DMS114 treated with DMSO at 0.1 percent for 48 hours (cell line): ENCODE results near the gene SIRT2.
"Not testable (repeated sequence)": the region's sequence is repeated elsewhere in the genome, so short reads cannot be mapped to it uniquely, and the experiment has no call there.

Experiments used
- DNase-seq: peaks from one replicate; lab custom pipeline; 2025; ENCODE audit not compliant: unreplicated experiment; lab: John Stamatoyannopoulos, UW

SIRT2 gene

DNA sequence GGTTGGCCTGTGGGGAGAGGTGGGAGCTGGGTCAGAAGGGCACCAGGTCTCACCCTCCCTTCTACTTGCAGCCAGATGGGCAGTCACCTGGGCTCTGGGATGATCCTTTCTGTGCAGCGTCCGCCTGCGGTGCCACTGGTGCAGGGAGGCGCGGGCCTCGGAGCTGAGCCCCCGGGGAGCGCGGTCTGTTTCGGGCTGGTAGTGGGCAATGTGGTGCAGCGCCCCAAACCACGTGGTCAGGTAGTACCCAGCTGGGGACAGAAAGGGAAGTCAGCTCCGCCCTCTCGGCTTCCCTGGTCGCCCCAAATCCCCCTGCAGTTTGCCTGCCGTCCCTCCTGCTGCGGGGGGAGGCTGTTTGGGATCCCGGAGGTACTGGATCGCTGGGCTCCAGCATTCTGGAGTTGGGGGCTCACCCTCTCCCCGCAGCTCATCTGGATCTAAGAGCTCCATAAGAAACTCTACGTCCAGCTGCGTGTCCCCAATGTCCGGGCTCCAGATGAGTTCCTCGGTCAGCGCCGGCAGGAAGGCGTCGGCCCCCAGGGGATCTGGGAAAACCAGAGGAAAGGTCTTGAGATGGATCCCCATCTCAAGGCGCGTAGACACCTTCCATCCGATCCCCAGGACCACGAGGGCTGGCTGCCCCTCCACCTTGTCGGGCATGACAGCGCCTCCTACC is 30.1 kb downstream of the SIRT2 start:
- no peak for DNase-seq

DNA sequence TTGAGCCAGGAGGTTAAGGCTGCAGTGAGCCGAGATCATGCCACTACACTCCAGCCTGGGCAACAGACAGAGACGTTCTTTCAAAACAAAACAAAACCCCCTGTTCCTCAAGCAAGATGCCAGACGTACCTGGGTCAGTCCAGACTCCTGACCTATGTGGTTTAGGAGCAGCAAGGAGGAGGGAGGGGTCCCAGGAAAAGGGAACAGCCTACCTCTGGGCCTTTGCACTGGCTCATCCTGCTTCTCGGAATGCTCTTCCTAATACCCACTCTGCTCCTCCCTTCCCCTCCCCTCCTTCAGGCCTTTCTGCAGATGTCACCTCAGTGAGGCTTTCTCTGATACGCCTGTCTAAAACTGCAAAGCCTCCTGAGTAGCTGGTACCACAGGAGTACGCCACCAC is 30.9 kb downstream of the SIRT2 start:
- DNase-seq: no peak

DNA sequence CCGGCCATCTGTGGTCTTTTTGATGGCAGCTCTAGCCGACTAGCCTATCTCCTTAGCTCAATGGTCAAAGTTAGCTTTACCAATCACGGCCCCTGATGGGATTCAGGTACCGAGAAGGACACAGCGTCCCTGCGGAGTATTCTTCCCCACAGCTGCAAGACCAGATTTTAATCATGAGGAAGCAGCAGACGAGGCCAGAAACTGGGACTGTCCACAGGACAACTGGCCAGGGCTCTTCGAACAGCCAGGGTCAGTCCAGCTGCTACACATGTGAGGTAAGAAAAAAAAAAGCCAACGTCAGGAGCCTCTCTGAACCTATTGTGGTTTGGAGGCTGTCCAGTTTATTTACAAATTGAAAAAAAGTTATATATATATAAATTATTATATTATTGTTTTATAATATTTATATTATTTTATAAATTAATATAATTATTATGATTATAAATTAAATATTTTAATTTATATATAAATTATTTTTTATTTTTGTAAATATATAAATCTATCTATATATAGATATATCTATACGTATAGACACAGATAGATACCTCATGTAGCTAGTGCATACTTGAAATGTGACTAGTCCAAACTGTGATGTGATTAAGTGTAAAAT is 32.1 kb downstream of the SIRT2 start:
- DNase-seq: no peak

DNA sequence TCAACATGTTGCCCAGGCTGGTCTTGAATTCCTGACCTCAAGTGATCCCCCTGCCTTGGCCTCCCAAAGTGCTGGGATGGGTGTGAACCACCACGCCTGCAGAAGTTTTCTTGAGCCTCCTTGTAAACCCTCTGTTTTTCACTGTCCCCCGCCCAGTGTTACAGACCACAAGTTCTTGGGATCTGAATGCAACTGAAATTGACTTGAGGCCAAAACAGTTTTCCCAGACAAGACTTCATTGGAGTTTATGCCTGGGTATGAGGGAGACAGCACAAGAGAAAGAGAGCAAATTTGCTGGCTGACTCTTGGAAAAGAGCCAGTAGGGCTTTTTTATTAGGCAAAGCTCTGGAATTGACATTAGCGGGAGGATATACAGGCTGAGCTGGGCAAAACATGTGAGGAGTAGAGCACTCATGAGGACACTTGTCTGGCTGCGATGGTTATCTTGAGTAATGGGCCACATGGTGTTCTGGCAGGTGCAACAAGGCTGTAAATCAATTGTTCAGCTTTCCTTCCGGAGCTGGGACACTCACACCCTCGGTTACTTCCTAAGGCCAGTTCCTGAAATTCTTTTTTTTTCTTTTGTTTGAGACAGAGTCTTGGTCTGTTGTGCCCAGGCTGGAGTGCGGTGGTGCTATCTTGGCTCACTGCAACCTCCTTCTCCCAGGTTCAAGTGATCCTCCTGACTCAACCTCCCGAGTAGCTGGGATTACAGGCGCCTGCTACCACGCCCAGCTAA is 36.9 kb downstream of the SIRT2 start:
- no peak for DNase-seq

DNA sequence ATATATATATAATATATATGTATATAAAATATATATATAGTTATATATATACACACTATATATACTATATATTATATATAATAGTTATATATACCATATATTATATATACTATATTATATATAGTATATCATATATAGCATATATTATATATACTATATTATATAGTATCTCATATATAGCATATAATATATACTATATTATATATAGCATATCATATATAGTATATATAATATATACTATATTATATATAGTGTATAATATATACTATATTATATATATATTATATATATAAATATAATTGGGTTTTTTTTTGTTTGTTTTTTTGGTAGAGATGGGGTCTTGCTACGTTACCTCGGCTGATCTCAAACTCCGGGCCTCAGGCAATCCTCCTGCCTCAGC is 38.0 kb downstream of the SIRT2 start:
- no peak for DNase-seq

DNA sequence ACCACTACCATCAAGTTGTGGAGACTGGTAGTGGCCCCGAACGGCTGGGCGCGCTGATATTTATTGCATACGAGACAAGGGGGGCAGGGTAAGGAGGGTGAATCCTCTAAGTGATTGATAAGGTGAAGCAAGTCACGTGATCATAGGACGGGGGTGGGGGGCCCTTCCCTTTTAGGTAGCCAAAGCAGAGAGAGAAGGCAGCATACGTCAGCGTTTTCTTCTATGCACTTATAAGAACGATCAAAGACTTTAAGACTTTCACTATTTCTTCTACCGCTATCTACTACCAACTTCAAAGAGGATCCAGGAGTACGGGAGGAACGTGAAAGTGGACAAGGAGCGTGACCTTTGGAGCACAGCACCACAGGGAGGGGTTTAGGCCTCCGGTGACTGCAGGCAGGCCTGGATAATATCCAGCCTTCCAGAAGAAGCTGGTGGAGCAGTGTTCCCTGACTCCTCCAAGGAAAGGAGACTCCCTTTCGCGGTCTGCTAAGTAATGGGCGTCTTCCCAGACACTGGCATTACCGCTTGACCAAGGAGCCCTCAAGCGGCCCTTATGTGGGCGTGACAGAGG is 39.7 kb downstream of the SIRT2 start:
- DNase-seq: not testable (repeated sequence)

DNA sequence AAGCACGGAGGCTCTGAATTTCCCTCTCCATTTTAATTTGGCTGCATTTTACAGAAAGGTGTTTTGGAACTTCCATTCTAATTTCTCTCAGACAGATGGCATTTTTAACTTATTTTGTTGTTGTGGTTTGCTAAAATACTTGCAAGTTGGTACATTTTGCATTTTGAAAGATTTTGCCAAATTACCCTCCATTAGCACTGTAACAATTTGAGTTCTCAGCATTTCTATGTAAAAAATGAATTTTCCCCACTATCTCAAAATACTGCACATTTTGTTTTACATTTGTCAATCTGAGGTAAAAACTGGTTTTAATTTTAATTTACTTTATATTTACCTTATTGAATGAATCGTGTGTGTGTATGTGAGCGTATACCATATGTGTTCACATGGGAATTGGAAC is 42.6 kb downstream of the SIRT2 start:
- DNase-seq: no peak

DNA sequence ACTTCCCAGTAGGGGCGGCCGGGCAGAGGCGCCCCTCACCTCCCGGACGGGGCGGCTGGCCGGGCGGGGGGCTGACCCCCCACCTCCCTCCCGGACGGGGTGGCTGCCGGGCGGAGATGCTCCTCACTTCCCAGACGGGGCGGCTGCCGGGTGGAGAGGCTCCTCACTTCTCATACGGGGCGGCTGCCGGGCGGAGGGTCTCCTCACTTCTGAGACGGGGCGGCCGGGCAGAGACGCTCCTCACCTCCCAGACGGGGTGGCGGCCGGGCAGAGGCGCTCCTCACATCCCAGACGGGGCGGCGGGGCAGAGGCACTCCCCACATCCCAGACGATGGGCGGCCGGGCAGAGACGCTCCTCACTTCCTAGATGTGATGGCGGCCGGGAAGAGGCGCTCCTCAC is 43.7 kb downstream of the SIRT2 start:
- DNase-seq: not testable (repeated sequence)

DNA sequence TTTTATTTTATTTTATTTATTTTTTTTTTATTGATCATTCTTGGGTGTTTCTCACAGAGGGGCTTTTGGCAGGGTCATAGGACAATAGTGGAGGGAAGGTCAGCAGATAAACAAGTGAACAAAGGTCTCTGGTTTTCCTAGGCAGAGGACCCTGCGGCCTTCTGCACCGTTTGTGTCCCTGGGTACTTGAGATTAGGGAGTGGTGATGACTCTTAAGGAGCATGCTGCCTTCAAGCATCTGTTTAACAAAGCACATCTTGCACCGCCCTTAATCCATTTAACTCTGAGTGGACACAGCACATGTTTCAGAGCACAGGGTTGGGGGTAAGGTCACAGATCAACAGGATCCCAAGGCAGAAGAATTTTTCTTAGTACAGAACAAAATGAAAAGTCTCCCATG is 44.5 kb downstream of the SIRT2 start:
- DNase-seq: not testable (repeated sequence)

DNA sequence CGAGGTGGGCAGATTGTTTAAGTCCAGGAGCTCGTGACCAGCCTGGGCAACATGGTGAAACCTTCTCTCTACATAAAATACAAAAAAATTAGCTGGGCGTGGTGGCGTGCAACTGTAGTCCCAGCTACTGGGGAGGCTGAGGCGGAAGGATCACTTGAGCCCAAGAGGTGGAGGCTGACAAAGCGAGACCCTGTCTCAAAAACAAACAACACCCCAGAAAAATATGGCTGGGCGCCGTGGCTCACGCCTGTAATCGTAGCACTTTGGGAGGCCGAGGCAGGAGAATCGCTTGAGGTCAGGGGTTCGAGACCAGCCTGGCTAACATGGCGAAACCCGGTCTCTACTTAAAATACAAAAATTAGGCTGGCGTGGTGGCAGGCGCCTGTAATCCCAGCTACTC is 46.2 kb downstream of the SIRT2 start:
- DNase-seq: no peak

DNA sequence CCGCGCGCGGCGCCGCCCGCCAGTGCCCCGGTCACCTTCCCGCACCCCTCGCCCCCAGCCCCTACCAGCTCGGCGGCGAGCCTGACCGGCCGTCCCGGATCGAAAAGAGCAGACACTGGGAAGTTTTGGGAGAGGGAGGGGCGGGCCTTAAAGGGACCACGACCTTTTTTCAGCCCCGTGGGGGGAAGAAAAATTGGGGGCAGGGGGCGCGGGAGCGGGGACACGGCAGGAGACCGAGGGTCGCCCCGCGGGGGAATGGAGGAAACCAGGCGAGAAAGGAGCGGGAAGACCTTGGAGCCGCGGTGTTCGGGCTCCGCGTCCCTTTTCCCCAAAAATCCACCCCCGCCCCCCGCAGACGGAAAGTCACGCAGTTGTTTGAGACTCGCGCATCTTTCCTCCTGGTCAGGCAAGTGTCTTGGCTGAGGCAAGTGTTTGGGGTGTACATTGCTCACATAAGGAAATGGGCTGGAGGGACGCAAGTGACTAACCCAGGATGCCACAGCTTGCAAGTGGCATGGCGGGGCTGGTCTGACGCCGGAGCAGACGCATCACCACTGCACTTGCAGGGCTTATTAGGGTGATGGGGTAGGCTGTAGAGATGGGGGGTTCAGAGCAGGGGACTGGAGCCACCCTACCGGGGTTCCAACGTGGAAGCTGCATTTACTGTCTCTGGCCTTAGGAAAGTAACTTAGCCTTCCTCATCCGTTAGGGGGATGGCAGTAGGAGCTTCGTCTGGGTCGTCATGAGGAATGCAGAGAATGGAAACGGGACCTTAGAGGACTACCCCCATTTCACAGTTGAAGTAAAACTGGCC is 47.0 kb downstream of the SIRT2 start:
- peak; percentile 65 for DNase-seq

DNA sequence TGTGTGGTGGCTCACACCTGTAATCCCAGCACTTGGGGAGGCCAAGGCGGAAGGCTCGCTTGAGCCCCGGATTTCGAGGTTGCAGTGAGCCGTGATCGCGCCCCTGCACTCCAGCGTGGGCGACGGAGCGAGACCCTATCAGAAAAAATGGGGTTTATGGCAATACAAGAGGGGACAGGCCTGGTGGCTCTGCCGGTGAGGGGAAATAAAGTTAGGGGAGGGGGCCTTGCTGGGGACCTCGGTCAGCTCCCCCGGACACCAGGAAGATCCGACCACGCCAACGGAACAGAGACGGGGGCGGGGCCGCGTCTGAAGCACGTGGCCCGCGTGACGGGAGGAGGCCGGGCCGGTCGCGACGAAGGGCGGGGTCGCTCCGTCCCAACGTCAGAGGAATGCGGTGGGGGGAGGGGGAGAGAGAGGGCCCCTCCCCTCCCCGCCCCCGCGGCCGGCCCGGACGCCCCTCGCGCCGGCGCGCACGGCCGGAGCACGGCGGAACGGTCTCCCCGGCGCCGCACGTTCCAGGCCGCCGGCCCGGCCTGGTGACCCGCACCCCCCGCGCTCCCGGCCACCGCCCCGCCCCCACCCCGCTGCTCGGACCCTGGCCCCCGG is 47.7 kb downstream of the SIRT2 start:
- peak; percentile 84 for DNase-seq

DNA sequence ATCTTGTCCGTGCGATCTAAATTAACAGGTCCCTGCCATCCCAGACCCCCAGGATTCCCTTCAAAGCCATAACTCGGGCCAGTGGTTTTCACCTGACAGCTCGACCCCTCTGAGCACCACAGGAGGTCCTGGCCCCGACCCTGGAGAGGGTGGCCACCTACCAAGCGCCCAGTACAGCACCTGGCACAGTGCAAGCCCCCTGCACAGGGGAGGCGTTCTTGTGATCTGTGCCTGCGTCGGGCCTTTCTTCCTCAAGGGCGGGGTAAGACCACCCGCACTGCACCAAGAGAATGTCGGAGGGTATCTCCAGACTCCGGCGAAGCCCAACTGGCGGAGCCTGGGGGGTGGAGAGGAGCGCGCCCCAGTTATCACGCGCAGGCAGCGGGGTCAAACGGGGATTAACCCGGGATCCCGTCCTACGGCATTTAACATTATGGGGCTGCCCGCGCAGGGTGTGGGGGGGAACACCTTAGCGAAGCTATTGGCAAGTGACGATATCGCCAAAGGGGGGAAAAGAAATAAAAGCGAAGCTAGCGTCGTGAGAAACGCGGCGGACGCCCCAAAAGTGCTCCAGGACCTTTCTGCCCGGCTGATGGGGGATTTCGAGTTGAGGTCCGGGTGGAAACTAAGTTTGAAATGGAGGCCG is 48.3 kb downstream of the SIRT2 start:
- DNase-seq: no peak

DNA sequence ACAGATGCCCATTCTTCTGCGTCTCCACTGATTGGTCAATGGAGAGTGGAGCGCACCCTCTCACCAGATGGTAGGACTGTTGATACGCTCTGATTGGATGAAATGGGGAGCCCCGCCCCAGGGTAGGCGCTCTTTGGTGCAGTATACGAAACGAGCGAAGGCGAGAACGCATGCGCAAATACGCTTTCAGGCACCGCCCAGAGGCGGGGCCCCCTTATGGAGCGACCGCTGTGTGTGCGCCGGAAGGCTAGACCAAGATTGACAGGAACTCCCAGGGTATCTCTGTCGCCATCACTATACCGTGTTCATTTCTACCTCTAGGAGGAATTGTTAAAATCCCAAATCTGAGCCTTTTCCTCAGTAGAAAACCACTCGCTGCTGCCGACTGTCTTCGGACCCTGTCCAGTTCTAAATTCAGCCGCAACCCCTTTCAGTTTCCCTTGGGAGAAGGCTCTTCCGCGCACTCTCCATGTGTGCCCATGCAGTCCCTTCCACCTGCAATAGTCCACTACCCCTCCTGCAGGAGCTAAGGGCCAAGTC is 48.9 kb downstream of the SIRT2 start:
- no peak for DNase-seq

DNA sequence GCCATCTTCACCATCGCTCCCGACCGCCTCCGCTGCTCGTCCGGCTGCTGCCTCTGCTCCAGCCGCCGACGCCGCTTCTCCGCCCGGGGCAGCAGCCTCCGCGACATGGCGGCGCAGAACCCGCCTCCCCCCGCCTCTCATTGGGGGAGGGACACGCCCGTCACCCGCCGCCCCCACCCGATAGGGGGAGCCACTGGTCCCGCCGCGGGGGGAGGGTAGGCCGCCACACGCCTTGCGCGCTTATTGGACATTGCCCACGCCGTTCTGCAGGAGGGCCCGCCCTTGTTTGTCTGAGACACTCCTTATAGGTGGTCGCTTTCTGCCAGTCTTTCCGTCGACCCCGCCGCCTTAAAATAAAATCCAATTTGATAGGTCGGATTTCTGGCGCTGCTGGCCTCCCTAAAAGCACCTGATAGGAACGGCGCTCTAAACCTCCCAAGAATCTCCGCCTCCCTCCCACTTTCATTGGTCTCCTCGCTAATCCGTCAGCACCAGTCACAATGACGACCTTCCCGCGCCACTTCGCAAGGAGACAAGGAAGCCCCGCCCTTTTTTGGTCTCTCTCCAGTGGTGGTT is 49.5 kb downstream of the SIRT2 start, which contains the start of gene HNRNPL:
Gene HNRNPL (minus strand): TSS at position 127 of the 576 bp plus-strand sequence. CDS start 20 bp downstream, at position 107.
- peak; percentile 100 for DNase-seq

DNA sequence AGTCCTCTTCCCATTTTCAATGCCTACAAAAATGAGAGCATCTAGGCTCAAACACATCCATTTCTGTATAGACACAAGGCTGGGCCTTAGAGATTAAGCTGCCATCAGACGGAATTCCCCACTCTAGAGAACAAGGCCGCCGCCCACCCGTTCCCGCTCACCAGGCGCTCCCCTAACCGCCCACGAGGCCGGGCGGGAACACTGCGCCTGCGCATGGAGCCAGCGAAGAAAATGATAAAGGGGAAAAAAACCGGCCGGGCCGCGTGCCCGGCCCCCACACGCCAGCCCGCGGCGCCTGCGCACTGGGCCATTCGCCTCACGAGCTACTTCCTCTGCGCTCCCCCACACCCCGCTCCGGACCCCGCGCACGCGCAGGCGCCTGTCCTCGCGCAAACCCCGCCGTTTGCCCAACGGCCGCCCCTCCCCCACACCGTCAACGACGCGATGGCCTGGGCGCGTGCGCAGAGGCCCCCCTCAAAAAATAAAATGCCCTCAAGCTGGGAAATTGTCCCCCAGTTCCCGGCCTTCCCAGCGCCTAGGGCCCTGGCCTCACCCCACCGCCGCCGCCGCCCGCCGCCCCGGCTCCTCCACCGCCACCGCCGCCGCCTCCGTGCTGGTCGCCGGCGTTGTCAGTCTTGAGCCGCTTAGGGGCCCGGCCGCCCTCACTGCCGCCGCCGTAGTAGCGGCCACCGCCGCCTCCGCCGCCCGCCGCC is 50.1 kb downstream of the SIRT2 start:
- DNase-seq: peak; percentile 91

DNA sequence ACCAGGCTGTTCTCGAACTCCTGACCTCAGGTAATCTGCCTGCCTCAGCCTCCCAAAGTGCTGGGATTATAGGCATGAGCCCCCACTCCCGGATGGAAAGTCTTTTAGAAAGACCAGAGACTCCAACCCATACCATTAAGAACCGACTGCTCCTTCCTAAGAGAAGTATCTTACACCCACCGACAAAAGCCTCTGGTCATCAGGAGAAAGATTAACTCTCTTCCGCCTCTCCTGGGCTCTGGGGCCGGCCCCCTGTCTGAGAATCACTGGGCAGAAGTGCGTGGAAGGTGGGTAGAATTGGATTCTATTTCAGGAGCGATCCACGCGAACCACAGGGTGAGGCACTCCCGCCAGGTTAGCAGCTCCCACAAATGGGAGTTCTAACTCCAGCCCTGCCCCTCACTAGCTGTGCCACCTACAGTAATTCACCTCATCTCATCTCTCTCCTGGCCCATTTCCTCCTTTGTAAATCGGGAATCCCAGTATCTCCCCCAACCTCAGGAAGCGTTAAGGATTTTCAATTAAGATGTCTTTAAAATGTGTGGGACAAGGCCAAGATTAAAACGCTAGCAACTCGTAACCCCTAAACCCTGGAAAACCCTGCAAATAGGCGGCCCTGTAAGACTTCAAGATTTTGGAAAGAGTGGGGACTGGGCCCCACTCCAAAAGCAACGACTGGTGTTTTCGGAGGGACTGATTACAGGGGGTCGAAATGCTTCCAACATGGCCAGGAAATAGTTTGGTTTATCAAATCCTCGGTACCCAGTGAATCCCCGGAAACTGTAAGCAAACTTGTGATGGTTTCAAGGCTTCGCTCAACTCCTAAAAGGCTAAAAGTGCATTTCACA is 50.9 kb downstream of the SIRT2 start:
- DNase-seq: no peak

DNA sequence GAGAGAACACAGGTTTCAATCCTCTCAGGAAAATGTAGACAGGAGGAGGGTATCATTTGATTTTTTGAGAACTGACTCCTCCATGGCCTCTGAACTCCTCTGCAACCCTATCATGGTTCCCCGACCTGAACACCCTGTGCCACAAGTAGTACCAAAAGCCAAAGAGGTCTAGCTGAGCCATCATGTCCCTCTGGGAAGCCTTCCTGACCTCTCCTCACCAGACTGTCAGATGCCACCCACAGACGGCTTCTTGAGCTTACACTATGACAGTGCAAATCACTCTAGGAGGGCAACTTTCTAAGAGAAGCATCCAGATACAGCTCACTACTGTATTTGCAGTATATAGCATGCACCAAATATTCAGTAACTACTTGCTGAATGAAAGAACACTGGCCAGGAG is 53.3 kb downstream of the SIRT2 start:
- no peak for DNase-seq
